MG63 (cell line): ENCODE measurements around the gene PHLPP1. TPM values are rescaled to one million over a fixed set of nuclear protein-coding genes. Genes with fewer than 3 reads are reported as not detected.
A peak's percentile ranks its signal among the peaks of the same experiment; 100 is the strongest.
"Not testable (repeated sequence)": the region's sequence is repeated elsewhere in the genome, so short reads cannot be mapped to it uniquely, and the experiment has no call there.

ENCODE experiments used
- DNase-seq: peaks from one replicate; pipeline ENCODE4 v3.0.0-alpha.2; 2020
- H3K27me3 ChIP-seq: fragments of 250-450 bp; sonication (Bioruptor Pico); 2 replicates; pipeline ENCODE4 v1.5.1; 2020; ENCODE audit warnings: mild to moderate bottlenecking, moderate library complexity
- H3K36me3 ChIP-seq: fragments of 250-450 bp; sonication (Bioruptor Pico); 2 replicates; pipeline ENCODE4 v1.5.1; 2020; ENCODE audit warnings: mild to moderate bottlenecking, moderate library complexity
- H3K4me3 ChIP-seq: fragments of 250-450 bp; sonication (Bioruptor Pico); 2 replicates; pipeline ENCODE4 v1.5.1; 2020; ENCODE audit warnings: mild to moderate bottlenecking, moderate library complexity
- H3K9me3 ChIP-seq: fragments of 250-450 bp; sonication (Bioruptor Pico); 2 replicates; pipeline ENCODE4 v1.5.1; 2020; ENCODE audit warnings: mild to moderate bottlenecking, moderate library complexity
- total RNA-seq: library from RNA; depleted of rRNA; stranded (reverse); fragments of >200 nt; shearing (Covaris generic); gene quantifications from 2 replicates; pipeline ENCODE4 v1.2.3, GENCODE V29; 2014; ENCODE audit warnings: low replicate concordance

PHLPP1 gene
- total RNA-seq, 1 experiment from 2014 or later = 6.6 TPM

DNA sequence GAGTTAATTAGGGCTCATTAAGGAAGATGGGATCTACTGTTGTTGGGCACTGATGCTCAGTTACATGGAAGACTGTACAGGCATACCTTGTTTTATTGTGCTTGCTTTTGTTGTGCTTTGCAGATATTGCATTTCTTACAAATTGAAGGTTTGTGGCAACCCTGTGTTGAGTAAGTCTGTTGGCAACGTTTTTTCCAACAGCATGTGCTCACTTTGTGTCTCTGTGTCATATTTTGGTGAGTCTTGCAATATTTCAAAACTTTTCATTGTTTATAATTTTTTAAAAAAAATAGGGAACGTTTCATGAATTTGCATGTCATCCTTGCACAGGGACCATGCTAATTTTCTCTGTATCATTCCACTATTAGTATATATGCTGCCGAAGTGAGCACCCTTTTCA is 15.6 kb downstream of the PHLPP1 start:
- H3K4me3 ChIP-seq = no peak overlapping the region
- DNase-seq = no peak
- H3K9me3 ChIP-seq = peaks cover 6% of the 10 kb centered on the region; the same call in 1 of the 2 replicates
- H3K36me3 ChIP-seq = peaks cover 6% of the 10 kb centered on the region; the same call in 1 of the 2 replicates
- no peaks in the 10 kb centered on the region for H3K27me3 ChIP-seq

GRCh38 chr18:62732617-62733016 is 17.3 kb downstream of the PHLPP1 start:
- peaks cover 6% of the 10 kb centered on the region; the same call in 1 of the 2 replicates for H3K9me3 ChIP-seq
- peaks cover 6% of the 10 kb centered on the region; the same call in 1 of the 2 replicates for H3K36me3 ChIP-seq
- no peak for DNase-seq
- no peaks in the 10 kb centered on the region for H3K27me3 ChIP-seq
- H3K4me3 ChIP-seq = no peak overlapping the region

DNA sequence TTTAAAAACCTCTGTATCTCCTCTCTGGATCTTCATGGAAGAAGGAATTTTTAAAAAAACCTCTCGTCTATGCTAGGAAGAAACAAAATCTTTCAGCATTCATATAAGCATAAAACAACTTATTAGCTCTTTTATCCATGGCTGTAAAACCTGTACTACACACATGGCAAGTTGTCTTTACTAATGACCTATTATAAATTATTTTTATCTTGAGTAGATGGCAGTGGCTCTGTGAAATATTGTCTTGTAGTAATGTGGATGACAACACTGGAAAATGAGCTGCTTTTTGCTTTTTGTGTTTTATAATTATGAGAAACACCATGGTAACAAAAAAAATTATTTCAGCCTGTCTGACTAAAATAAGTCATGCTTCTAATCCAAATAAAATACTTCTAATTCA is 18.9 kb downstream of the PHLPP1 start:
- Histone ChIP-seq H3K36me3 (peaks cover 6% of the 10 kb centered on the region; the same call in 1 of the 2 replicates), H3K4me3 (no peak overlapping the region), H3K27me3 (no peaks in the 10 kb centered on the region), H3K9me3 (peaks cover 6% of the 10 kb centered on the region; the same call in 1 of the 2 replicates)
- DNase-seq = no peak

DNA sequence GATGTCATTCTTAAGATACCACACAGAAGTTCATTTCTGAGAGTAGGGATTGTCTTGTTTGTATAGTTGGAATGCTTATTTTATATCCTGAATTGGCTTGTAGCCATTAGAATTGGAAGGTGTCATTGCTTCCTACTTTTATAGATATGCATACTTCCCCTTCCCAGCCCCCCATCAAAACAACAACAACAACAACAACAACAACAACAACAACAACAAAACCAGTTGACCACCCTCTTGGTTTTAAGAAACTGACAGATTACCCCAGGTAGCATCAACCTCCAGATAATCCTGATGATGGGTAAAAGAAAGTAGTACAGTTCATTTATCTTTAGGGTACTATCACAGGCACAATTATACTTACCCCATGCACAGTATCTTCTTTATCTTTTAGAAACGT is 20.0 kb downstream of the PHLPP1 start:
- DNase-seq = no peak
- Histone ChIP-seq H3K4me3 (no peak overlapping the region), H3K27me3 (no peaks in the 10 kb centered on the region), H3K36me3 (peaks cover 6% of the 10 kb centered on the region; the same call in 1 of the 2 replicates), H3K9me3 (peaks cover 6% of the 10 kb centered on the region; the same call in 1 of the 2 replicates)

GRCh38 chr18:62736077-62736855 is 20.9 kb downstream of the PHLPP1 start:
- H3K36me3 ChIP-seq = peaks cover 6% of the 10 kb centered on the region; the same call in 1 of the 2 replicates
- no peak overlapping the region for H3K4me3 ChIP-seq
- no peak for DNase-seq
- H3K9me3 ChIP-seq = peaks cover 6% of the 10 kb centered on the region; the same call in 1 of the 2 replicates
- no peaks in the 10 kb centered on the region for H3K27me3 ChIP-seq

DNA sequence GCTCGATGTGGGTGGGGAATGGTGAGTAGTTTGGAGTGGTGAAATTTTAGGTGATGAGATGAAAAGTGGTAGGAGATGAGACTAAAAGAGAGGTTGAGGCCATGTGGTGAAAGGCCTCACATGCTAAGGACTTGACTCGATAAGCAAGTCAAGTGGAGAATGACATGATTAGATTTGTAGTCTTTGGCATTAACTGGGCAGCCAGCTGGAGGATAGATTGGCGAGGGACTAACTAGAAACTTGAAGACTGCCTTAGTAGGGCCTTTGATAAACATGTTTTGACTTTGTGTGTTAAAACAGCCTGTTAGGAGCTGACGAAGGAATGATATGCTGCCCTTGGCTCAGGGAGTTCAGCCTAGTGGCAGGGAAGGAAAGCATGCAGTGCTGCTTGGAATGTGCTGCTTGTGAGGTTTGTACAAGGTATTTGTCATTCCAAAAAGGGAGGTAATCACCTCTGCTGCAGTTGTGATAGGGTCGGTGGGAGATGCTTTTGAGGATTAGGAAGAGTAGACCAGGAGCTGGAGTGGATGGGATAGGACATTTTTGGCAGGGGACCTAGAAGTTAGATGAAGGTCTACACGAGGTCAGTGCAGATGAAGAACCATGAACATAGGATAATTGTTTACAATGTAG is 22.0 kb downstream of the PHLPP1 start:
- H3K4me3 ChIP-seq = no peak overlapping the region
- peaks cover 6% of the 10 kb centered on the region; the same call in 1 of the 2 replicates for H3K36me3 ChIP-seq
- no peaks in the 10 kb centered on the region for H3K27me3 ChIP-seq
- 0 out of 2 replicates have a peak, but pooled peaks cover 2% of the 10 kb centered on the region for H3K9me3 ChIP-seq
- no peak for DNase-seq

- no peak for DNase-seq
- Histone ChIP-seq H3K36me3 (no peaks in the 10 kb centered on the region), H3K27me3 (no peaks in the 10 kb centered on the region), H3K4me3 (no peak overlapping the region), H3K9me3 (no peaks in the 10 kb centered on the region)
Observed at GRCh38 chr18:62738639-62739038, 23.3 kb downstream of the PHLPP1 start.

GRCh38 chr18:62739911-62740310 is 24.6 kb downstream of the PHLPP1 start:
- Histone ChIP-seq H3K36me3 (no peaks in the 10 kb centered on the region), H3K4me3 (no peak overlapping the region), H3K27me3 (no peaks in the 10 kb centered on the region), H3K9me3 (no peaks in the 10 kb centered on the region)
- DNase-seq = no peak

- not testable (repeated sequence) for H3K27me3 ChIP-seq, DNase-seq, H3K9me3 ChIP-seq, H3K36me3 ChIP-seq, H3K4me3 ChIP-seq
Observed at GRCh38 chr18:62740650-62741049, 25.3 kb downstream of the PHLPP1 start.

DNA sequence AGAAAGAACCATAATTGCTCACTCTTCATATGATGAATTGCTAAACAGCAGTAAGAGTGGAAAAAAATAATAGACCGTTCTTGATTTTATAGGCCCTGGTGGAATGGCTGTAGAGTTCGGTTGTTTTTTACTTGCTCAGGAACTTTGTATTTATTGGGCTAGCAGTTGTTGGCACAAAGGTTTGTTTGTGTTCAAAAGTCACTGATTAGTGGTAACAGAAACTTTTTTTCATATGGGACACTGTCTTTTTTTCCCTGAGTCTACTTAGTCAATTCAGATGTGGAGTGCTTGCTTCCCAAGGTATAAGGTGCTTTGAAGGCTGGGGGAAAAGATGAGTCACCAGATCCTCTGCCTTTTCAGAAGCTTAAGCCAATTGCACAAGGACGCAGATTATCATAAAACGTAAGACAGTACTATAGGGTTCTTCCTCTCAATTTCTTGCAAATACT is 25.8 kb downstream of the PHLPP1 start:
- Histone ChIP-seq H3K27me3 (no peaks in the 10 kb centered on the region), H3K36me3 (no peaks in the 10 kb centered on the region), H3K9me3 (no peaks in the 10 kb centered on the region), H3K4me3 (no peak overlapping the region)
- peak; percentile 23 for DNase-seq

DNA sequence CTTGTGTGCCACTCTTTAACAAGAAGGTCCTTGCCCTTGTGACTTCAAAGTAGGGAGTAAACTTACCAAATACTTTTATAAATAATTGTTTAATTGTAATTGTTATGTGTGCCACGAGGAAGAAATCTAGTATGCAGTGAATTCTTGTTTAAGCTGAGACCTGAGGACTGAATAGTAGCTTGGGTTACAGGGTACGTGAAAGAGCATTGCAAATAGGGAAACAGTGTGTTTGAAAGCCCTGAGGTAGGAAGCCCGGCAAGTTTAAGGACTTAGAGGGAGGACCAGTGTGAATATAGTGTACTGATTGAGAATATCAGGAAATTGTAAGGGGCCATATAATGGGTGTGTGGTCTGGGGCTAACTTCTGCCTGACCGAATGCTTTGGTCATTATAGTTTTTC is 26.2 kb downstream of the PHLPP1 start:
- Histone ChIP-seq H3K27me3 (no peaks in the 10 kb centered on the region), H3K4me3 (no peak overlapping the region), H3K36me3 (no peaks in the 10 kb centered on the region), H3K9me3 (no peaks in the 10 kb centered on the region)
- no peak for DNase-seq

DNA sequence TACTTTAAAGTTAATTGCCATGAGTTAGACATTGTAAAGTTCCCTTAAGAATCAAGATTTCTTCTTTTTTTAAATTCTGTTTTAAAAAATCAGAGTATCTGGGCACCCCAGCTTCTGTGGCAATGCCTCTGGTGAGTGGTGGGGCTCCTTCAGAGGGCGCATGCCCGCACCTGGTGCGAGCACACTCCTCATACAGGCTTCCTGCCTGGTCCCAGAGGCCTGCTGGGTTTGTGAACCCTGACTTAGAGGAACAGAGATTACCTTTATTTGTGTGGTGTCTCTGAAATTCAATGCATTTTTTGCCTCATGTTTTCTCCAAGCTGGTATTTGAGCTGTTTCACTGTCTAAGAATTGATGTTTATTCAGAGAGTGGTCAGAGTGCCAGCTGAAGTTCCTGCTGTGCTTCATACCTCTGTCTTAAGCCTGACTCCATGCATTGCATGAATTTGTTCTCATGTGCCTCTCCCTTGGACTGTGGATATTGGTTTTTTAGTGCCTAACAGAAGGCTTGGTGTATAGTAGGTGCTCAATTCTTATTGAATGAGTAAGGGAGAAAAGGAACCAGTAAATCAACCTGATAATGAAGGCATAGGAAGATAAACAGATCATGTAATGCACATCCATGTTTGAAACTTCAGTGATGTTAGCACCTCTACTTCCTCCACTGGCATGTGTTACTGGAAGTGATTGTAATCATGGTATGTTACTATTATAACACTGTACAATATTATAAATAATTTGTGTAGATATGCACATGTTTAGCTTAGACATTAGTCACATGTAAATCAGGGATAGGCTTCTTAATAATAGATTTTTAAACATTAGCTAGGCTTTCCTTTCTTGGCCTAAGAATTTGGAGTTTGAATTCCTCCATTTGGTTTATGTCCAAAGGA is 29.0 kb downstream of the PHLPP1 start:
- H3K36me3 ChIP-seq = no peaks in the 10 kb centered on the region
- no peaks in the 10 kb centered on the region for H3K9me3 ChIP-seq
- DNase-seq = peak; percentile 6
- H3K27me3 ChIP-seq = no peaks in the 10 kb centered on the region
- H3K4me3 ChIP-seq = no peak overlapping the region

DNA sequence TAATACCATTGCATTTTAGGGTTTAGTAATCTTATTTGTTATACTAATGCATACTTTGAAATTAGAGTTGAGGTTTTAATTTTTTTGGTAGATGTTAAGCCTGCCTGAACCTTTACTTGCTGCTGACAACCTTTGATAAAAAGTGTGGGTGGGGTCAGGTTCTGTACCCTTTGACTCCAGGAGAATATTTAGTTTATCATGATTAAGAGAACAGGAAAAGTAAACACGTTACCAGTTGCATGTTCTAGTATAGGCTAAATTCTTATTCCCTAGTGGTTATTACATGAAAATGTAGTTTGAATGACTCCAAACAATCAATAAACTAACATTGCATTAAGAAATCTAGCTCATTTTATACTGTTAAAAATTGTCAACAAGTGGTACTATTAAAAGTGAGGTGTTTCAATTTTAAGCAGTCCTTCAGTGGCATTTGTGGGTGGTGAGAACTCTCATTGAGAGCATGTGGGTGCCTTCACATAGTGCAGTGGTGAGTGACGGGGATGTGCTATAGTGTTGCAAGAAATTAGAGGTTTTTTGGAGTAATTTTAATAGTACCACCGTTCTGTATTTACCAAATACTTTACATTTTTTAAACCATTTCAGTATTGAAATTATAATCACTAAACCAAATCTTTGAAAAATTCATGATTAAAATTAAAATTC is 29.9 kb downstream of the PHLPP1 start:
- DNase-seq = no peak
- Histone ChIP-seq H3K4me3 (no peak overlapping the region), H3K9me3 (no peaks in the 10 kb centered on the region), H3K36me3 (no peaks in the 10 kb centered on the region), H3K27me3 (no peaks in the 10 kb centered on the region)

- Histone ChIP-seq H3K36me3 (no peaks in the 10 kb centered on the region), H3K9me3 (no peaks in the 10 kb centered on the region), H3K27me3 (no peaks in the 10 kb centered on the region), H3K4me3 (no peak overlapping the region)
- no peak for DNase-seq
Observed at GRCh38 chr18:62749389-62749788, 34.0 kb downstream of the PHLPP1 start.

DNA sequence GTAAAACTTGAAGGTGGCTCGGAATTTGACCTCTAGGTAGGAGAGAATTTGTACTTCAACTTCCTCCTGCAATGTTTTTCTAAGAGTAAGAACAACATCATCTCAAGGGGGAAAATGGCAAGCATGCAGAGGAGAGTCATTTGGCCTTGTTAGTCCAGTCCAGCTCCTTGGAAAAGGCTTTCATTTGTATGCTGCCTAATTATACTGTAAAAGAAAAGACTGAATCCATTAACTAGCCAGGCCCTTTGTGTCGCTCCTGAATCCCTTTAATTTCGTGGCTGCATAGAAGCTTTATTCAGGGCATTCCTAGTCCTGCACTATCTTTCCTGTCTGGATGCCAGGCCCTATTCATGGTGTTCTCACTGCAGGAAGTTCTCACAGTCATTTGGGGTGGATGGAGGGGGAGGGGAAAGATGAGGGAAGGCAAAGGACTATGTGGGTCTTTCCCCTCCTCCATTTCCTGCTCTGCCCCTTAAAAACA is 36.0 kb downstream of the PHLPP1 start:
- peak; percentile 34 for DNase-seq
- H3K9me3 ChIP-seq = no peaks in the 10 kb centered on the region
- H3K27me3 ChIP-seq = no peaks in the 10 kb centered on the region
- no peaks in the 10 kb centered on the region for H3K36me3 ChIP-seq
- H3K4me3 ChIP-seq = no peak overlapping the region

DNA sequence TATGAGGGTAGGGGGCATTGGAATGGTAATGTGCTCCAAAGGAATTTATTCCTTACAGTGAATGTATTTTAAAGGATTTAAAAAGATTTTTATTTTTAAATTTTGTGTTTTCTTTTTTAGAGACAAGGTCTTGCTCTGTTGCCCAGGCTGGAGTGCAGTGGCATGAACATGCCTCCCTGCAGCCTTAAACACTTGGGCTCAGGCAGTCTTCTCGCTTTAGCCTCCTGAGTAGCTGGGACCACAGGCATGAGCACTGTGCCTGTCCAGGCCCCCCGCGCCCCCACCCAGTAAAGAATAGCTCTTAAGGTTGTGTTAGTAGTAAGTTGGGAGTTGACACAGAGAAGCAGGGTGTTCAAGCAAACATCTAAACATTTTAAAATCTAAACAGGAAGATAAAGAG is 36.6 kb downstream of the PHLPP1 start:
- Histone ChIP-seq H3K36me3 (no peaks in the 10 kb centered on the region), H3K27me3 (no peaks in the 10 kb centered on the region), H3K9me3 (no peaks in the 10 kb centered on the region), H3K4me3 (no peak overlapping the region)
- DNase-seq = no peak
